HepG2 (cell line): ENCODE results near the gene CENPC. TPM values are rescaled to one million over a fixed set of nuclear protein-coding genes. Genes with fewer than 3 reads are reported as not detected.

Experiments
- ATAC-seq: fragments of 200-7000 bp; cut with Tn5 transposase; 3 replicates; pipeline ENCODE4 v1.9.1; 2020; ENCODE audit warnings: mild to moderate bottlenecking, moderate library complexity
- BruUV-seq: library from RNA; stranded (reverse); fragments of 400-500 nt; replicated peaks from 2 replicates; lab custom pipeline; 2021; lab: Mats Ljungman, UMichigan
- CTCF ChIA-PET: fragments of 300-600 bp; formaldehyde crosslinking; extraction: SDS; loops from one replicate; lab custom pipeline; 2021; ENCODE audit warnings: low total read pairs, inconsistent platforms, low intra/inter-chr PET ratio; lab: Yijun Ruan, JAX
- POLR2A ChIA-PET: fragments of 350-600 bp; sonication (Branson Sonifier 250); formaldehyde crosslinking; loops from one replicate; lab custom pipeline; 2020; ENCODE audit warnings: antibody characterized with exemption, inconsistent platforms; lab: Yijun Ruan, JAX
- DNase-seq: peaks from one replicate; pipeline ENCODE4 v3.0.0-alpha.2; 2015; ENCODE audit warnings: low spot score
- FAIRE-seq: peaks from 3 replicates; lab custom pipeline; 2011; peaks lifted over from hg19 to GRCh38; lab: Jason Lieb, UNC
- H2AFZ ChIP-seq: one replicate; pipeline ENCODE4 v1.6.1; 2011; ENCODE audit warnings: low read length, inconsistent platforms
- H3K27ac ChIP-seq: fragments of 300-600 bp; 3 replicates; pipeline ENCODE4 v1.8.0; 2011; ENCODE audit warnings: mixed run types, mild to moderate bottlenecking, mixed read lengths, low read length, inconsistent platforms; ENCODE audit not compliant: insufficient read depth; ENCODE audit errors: extremely low read length
- H3K27me3 ChIP-seq, 2 experiments: fragments of 200-600 bp in 1 of 2; 2 replicates in 1 of 2; 3 replicates in 1 of 2; pipeline versions ENCODE4 v1.6.0 to v1.8.0; 2011; ENCODE audit warnings: low read length in 2 of 2, mild to moderate bottlenecking in 2 of 2, moderate library complexity in 2 of 2, inconsistent platforms in 1 of 2; ENCODE audit not compliant: insufficient read depth in 2 of 2, control insufficient read depth in 1 of 2
- H3K36me3 ChIP-seq, 2 experiments: fragments of 200-600 bp in 1 of 2; replicated peaks in 1 of 2; 2 replicates in 1 of 2; 3 replicates in 1 of 2; pipeline versions ENCODE4 v1.5.1 to v1.8.0; 2011; ENCODE audit warnings: low read length in 2 of 2, inconsistent platforms in 1 of 2; ENCODE audit not compliant: insufficient read depth in 2 of 2, control insufficient read depth in 1 of 2
- H3K4me1 ChIP-seq: 2 replicates; pipeline ENCODE4 v1.5.1; 2012; ENCODE audit warnings: low read length, inconsistent platforms; ENCODE audit not compliant: insufficient read depth
- H3K4me2 ChIP-seq: 2 replicates; pipeline ENCODE4 v1.6.0; 2011; ENCODE audit warnings: low read depth, low read length, inconsistent platforms
- H3K4me3 ChIP-seq, 3 experiments: fragments of 200-600 bp in 1 of 3; sonication (generic), shearing (Covaris generic) in 1 of 3; replicated peaks in 1 of 3; 2 replicates each; pipeline ENCODE4 v1.5.1; 2011 to 2016; ENCODE audit warnings: low read length in 3 of 3, inconsistent platforms in 2 of 3, low read depth in 2 of 3, mild to moderate bottlenecking in 2 of 3, control low read depth in 1 of 3, mixed read lengths in 1 of 3; ENCODE audit not compliant: insufficient read depth in 1 of 3
- H3K79me2 ChIP-seq: one replicate; pipeline ENCODE4 v1.6.1; 2011; ENCODE audit warnings: low read length, inconsistent platforms; ENCODE audit not compliant: insufficient read depth
- H3K9ac ChIP-seq: 2 replicates; pipeline ENCODE4 v1.6.0; 2011; ENCODE audit warnings: mild to moderate bottlenecking, low read depth, low read length, inconsistent platforms; ENCODE audit not compliant: insufficient read depth
- H3K9me3 ChIP-seq: 2 replicates; pipeline ENCODE4 v1.5.1; 2012; ENCODE audit warnings: mild to moderate bottlenecking, low read length
- H4K20me1 ChIP-seq: 2 replicates; pipeline ENCODE4 v1.6.0; 2011; ENCODE audit warnings: inconsistent platforms, mild to moderate bottlenecking, low read length, moderate library complexity; ENCODE audit not compliant: insufficient read depth
- CC2D1A ChIP-seq: sonication (generic); formaldehyde crosslinking; IDR thresholded peaks from 2 replicates; pipeline ENCODE4 v1.8.1; 2023; ENCODE audit warnings: mild to moderate bottlenecking, missing genetic modification reagents
- NR1H2 ChIP-seq: sonication (generic); formaldehyde crosslinking; IDR thresholded peaks from 2 replicates; pipeline ENCODE4 v1.8.1; 2022; ENCODE audit warnings: low read depth, missing genetic modification reagents, borderline replicate concordance
- whole genome bisulfite sequencing: methylation state at CpG from one replicate; pipeline ENCODE4 v1.1.6; 2017; ENCODE audit warnings: low lambda C conversion rate; 5-methylcytosine and 5-hydroxymethylcytosine counted together
- in situ Hi-C: cut with HindIII; loops from 2 replicates; pipeline ENCODE4 v1.10.0; 2017; ENCODE audit warnings: low pct_unique_long_range_greater_than_20kb; ENCODE audit not compliant: extremely low pct_ligation_motif_present
- intact Hi-C: fragments of 100-400 bp; cut with micrococcal nuclease; formaldehyde crosslinking; loops from one replicate; pipeline ENCODE4 v1.10.0; 2022; ENCODE audit not compliant: unreplicated experiment
- polyA plus RNA-seq, 8 experiments: library from polyadenylated mRNA; depleted of rRNA in 3 of 8; stranded (reverse) in 7 of 8; unstranded in 1 of 8; fragments of >200 nt; fragmentation: Illumina TruSeq in 4 of 8; extraction: Trizol in 4 of 8; gene quantifications; 2 replicates each; pipeline versions ENCODE4 v1.2.1 to v1.2.3, GENCODE V29; 2011 to 2016; ENCODE audit warnings: low read depth in 4 of 8, missing spikeins in 1 of 8, mixed read lengths in 1 of 8; ENCODE audit not compliant: insufficient read depth in 1 of 8
- small RNA-seq, 3 experiments: library from RNA; depleted of rRNA; stranded (forward); fragments of <200 nt; gene quantifications; one replicate each; pipeline ENCODE3, GENCODE V24; 2012; ENCODE audit warnings: low read depth in 2 of 3, low replicate concordance in 1 of 3; ENCODE audit not compliant: insufficient read length in 3 of 3, insufficient read depth in 2 of 3
- total RNA-seq, 5 experiments: library from RNA; depleted of rRNA; stranded (reverse); fragments of >200 nt; fragmentation: Illumina TruSeq; extraction: Trizol; gene quantifications; 2 replicates each; pipeline ENCODE4 v1.2.3, GENCODE V29; 2016; ENCODE audit warnings: low read depth in 1 of 5

CENPC gene
- total and polyA plus RNA-seq, 2 of the 13 experiments (the other 11 are each of a cell fraction or from before 2014, with no cell fraction given) = 4.7 to 16.4 TPM

GRCh38 chr4:67428819-67429218 lies 116.5 kb downstream of the CENPC start:
- Histone ChIP-seq H3K4me2 (no peak overlapping the region), H3K36me3 (no peaks in the 10 kb centered on the region), H4K20me1 (no peaks in the 10 kb centered on the region), H3K27ac (no peak overlapping the region), H3K79me2 (no peaks in the 10 kb centered on the region), H3K9ac (no peak overlapping the region), H3K4me3 (no peak overlapping the region), H2AFZ (no peak overlapping the region), H3K4me1 (no peaks in the 10 kb centered on the region), H3K9me3 (no peaks in the 10 kb centered on the region), H3K27me3 (no peaks in the 10 kb centered on the region)
- FAIRE-seq (no peak), DNase-seq (no peak), ATAC-seq (no peak)
- WGBS = 62% methylated on average over 2 of the region's 2 CpGs
- POLR2A ChIA-PET = no interaction called here
- in situ Hi-C loops (no loop called here), intact Hi-C loops (no loop called here)
- CTCF ChIA-PET = no interaction called here
- no TSS peak for BruUV-seq
- TF ChIP-seq CC2D1A (CRISPR knock-in tag) (no peak), NR1H2 (no peak)

Small RNA genes lying within 50 kb of the gene (small RNA-seq; reads per million reads assigned to genes)
- gene RNA5SP527 (0 reads per million in 3 experiments), gene RNU1-63P (0 to 0.10 (median 0) reads per million in 3 experiments)

Other genes with a start within 250 kb of the CENPC start
- not detected in 2 replicates for gene STAP1, start 13.2 kb upstream of the CENPC start, total RNA-seq (2016; rRNA removed; fragmentation: Illumina TruSeq; extraction: Trizol)
- gene STAP1, start 13.2 kb upstream of the CENPC start, polyA plus RNA-seq (2011; rRNA removed) = not detected in 2 replicates
- 75.4 and 153 TPM in 2 replicates for gene UBA6, start 155.7 kb upstream of the CENPC start, total RNA-seq (2016; rRNA removed; fragmentation: Illumina TruSeq; extraction: Trizol)
- gene UBA6, start 155.7 kb upstream of the CENPC start, polyA plus RNA-seq (2011; rRNA removed) = 25.6 and 33.3 TPM in 2 replicates
- gene GNRHR, start 208.9 kb upstream of the CENPC start, total RNA-seq (2016; rRNA removed; fragmentation: Illumina TruSeq; extraction: Trizol) = not detected in 2 replicates
- gene GNRHR, start 208.9 kb upstream of the CENPC start, polyA plus RNA-seq (2011; rRNA removed) = not detected in 2 replicates